Stimulated activated CD4-positive, alpha-beta T cell treated with anti-CD3 and anti-CD28 coated beads, Interleukin-1b, Interleukin-23, amount 100 ng/mL, for 48 hours (primary cell): ENCODE data around the gene IGFBP6.

Experiments used
- DNase-seq: peaks from one replicate; pipeline ENCODE4 v3.0.0-alpha.2; 2020

Gene IGFBP6

DNA sequence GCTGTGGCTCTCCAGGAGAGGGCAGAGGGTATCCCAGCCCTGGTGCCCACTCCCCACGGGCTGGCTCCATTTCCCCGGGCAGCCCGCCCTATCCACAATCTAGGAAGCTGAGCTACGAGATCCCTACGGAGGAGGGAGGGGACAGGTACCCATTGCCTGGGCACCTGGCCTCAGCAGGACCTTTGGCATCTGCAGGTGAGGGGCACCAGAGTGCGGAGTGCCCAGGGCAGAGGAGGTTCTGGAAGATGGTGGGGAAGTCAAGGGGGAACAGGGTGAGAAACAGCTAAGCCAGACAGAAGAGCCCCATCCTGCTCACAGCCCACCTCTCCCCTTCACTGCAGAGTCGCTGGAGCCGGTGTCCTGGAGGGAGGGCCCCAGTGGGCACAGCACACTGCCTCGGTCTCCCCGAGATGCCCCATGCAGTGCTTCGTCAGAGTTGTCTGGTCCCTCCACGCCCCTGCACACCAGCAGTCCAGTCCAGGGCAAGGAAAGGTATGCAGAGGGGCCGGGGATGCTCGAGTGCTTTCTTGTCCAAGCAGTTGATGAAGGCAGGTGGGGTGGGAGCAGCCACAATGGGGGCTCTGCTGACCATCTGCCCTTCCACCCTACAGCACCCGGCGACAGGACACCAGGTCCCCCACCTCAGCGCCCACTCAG lies 37.3 kb upstream of the IGFBP6 start:
- no peak for DNase-seq

DNA sequence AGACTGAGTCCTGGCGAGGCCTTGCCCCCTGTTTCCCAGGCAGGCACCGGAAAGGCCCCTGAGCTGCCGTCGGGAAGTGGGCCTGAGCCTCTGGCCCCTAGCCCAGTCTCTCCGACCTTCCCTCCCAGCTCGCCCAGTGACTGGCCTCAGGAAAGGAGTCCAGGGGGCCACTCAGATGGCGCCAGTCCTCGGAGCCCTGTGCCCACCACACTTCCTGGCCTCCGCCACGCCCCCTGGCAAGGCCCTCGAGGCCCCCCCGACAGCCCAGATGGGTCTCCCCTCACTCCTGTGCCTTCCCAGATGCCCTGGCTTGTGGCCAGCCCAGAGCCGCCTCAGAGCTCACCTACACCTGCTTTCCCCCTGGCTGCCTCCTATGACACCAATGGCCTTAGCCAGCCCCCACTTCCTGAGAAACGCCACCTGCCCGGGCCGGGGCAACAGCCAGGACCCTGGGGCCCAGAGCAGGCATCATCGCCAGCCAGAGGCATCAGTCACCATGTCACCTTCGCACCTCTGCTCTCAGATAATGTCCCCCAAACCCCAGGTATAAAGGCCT lies 36.7 kb upstream of the IGFBP6 start:
- DNase-seq: no peak

DNA sequence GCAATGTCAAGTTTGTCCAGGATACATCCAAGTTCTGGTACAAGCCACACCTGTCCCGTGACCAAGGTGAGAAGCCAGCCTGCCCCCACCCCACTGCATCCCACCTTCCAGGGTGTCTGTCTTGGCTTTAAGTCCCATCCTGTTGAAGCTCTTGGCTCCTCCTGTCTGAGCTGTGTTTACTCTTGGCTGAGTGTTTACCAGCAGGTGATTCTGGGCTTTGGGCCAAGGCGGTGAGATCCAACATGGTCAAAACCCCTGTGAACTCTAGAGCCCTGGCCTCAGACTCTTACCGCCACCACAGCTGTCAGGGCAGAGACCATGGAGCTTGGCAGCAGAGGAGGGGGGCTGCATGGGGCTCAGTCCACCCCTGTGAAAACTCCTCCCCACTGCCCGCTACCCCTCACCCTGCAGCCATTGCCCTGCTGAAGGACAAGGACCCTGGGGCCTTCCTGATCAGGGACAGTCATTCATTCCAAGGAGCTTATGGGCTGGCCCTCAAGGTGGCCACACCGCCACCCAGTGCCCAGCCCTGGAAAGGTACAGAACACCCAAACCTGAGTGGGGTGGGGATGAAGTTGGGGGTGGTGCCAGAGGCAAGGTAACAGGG lies 36.0 kb upstream of the IGFBP6 start:
- no peak for DNase-seq

DNA sequence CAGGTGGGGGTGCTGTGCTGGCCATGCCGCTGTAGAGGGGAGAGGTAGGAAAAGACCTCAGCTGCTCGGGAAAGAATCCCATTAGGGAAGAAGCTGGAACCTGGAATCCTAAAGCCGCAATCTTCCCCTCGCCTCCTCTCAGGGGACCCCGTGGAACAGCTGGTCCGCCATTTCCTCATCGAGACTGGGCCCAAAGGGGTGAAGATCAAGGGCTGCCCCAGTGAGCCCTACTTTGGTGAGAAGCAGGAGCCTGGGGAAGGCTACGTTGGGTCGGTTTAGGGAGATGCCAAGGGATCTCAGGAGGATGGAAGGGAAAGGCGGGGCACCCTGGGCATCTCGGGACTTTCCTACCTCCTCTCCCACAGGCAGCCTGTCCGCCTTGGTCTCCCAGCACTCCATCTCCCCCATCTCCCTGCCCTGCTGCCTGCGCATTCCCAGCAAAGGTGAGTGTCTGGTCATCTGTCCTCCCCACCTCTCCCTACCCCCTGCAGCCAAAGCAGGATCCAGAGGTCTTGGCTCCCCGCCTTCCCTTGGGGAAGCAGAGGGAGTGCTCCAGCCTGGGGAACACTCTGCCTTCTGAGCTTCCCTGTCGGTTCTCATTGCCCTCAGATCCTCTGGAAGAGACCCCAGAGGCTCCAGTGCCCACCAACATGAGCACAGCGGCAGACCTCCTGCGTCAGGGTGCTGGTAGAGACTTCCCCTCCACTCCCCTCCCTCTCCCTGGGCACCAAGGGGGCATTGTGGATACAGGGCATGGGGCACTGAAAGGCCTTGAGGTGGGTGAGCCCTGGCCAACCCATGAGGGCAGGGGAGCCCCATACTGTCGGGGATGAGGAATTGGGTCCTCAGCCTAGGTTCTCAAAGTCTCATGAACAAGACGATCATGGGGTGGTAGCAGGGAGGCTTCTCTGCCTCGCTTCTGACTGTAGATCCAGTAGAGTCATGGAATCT lies 35.2 kb upstream of the IGFBP6 start:
- DNase-seq: no peak

DNA sequence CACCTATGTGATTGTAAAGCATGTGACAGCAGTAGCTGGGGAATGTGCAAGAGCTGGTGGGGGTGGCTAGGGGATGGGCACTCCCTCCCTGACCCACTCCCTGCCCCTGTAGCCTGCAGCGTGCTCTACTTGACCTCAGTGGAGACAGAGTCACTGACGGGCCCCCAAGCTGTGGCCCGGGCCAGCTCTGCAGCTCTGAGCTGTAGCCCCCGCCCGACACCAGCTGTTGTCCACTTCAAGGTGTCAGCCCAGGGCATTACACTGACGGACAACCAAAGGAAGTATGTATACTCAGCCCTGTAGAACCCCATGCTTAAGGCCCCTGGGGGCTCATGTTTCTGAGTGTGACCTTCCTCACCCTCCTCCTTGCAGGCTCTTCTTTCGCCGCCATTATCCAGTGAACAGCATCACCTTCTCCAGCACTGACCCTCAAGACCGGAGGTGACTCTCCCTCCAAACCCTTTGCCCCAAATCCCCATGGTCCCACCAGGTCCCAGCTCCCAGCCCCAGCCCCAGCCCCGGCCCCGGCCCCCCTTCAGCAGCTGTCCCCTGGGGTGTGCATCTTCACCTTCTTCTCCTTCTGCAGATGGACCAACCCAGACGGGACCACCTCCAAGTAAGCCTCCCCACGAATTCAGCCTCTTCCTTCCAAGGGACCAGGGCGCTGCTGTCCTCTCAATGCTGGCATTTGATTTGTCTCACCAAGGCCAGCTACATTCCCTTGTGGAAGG lies 34.3 kb upstream of the IGFBP6 start:
- no peak for DNase-seq

DNA sequence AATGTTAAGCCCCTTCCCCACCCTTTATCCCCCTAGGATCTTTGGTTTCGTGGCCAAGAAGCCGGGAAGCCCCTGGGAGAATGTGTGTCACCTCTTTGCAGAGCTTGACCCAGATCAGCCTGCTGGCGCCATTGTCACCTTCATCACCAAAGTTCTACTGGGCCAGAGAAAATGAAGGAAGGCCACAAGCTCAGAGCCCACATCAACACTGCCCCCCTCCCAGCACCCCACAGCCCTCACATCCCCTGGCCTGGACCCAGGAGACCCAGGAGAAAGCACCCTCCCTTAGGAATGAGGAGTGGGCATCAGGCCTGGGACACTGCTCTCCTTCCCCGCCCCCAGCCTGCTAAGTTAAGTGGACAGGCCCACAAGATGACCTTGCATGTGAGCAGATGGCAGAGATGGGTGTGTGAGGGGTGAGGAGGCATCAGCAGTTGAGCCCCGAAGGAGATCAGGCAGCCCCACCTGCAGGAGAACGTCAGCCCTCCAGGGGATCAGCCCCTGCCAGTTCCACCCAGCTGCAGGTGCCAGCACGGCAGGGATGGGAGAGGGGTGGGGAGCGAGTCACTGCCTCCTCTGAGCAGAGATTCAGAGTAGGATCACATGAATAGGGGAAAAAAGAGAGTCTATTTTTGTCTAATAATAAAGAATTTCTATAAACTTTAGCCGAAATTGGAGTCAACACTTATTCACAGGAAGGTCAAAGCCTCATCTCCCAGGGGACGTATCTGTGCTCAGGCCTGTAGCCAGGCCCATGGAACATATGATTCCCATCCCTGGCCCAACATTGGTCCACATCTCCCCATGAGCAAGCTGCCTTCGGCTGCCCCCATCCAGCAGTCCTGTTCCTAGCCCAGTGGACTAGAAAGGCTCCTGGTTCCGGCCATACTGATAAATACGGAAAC lies 33.5 kb upstream of the IGFBP6 start:
- no peak for DNase-seq

DNA sequence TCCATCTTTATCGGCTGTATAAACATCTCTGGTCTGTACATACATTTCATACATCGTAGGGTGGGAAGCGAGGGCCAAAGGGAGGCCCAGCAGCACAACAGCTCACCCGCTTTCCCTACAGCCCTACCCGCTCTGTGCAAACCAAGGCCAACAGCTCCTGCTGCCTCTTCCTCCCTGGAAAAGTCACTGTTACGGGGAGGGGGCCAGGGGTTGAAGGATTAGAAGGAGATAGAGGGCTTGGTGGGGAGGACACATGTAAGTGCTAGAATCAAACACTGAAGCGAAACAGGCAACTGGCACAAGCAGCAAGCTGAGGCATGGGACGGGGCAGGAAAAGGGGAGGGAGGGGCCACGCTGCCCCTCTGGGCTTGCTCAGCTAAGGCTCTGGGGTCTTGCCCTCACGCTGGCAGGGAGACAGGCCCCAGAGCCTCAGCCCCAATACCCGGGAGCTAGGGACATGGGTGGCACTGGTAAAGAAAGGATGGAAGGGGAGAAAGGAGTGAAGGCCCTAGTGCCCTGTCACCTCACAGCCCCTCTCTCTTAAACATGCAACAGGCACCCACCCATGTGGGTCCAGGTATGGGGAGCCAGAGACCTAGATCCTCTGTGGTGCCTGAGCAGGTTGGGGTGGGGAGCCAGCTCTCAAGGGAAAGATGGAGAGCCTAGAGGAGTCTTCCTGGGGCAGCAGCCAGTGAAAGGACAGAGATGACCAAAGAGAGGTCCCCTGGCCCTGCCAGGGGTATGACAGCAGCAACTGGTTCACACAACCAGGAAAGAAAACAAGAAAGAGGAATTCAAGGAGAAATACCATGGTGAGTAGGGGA lies 32.6 kb upstream of the IGFBP6 start:
- no peak for DNase-seq

DNA sequence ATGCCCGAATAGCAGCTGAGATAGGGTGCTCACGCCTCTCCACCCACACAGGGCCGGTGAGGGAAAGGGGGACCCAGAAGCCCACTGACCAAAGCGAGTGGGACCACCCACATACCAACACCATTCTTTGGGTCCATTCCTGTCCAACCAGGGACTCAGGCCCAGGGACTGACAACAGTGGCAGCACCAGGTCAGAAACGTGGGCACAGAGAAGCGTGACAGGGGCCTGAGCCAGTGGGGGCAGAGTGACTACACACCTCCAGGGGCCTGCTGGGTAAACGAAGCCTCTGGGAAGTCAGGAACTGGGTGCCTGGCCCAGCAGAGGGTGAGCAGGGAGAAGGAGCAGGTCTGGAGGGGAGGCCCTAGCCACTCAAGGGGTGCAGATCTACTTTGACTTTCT lies 32.0 kb upstream of the IGFBP6 start:
- DNase-seq: no peak

DNA sequence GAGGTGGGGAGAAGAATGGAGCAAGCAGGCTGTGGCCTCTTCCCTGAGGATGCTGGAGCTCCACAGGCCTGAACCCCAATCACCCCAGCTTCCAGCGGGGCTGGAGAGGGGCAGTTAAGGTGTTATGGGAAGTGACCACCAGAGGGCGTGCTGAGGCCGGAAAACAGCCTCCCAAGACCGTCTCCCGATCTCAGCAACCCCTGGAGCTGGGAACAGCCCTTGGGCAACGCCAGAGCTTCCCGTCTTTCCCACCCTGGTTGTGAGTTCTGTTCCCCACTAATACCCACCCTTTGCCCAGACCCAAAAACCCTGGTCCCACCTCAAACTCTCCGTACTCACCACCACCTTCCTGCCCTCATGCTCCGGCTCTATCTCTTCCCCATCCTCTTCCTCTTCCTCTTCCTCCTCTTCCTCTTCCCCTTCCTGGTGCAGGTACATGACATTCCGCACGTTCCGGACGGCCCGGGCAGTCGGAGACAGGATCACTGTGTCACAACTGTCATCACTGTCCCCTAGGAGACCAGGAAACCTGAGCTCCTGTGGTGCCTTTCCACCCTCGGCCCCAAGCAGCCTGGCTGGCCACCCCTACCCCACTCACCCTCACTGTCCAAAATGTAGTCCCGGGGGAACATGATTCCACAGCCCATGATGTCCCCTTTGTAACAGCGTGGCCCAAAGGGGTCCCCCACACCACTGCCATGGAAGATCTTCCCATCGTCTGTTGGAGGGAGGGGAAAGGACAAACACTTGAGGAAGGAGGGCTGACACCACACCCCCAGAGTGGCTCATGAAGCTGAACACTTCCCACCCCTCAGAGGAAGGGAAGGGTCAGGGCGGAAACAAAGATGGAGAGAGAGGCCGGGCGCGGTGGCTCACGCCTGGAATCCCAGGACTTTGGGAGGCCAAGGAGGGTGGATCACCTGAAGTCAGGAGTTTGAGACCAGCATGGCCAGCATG lies 31.2 kb upstream of the IGFBP6 start:
- DNase-seq: peak; percentile 59

DNA sequence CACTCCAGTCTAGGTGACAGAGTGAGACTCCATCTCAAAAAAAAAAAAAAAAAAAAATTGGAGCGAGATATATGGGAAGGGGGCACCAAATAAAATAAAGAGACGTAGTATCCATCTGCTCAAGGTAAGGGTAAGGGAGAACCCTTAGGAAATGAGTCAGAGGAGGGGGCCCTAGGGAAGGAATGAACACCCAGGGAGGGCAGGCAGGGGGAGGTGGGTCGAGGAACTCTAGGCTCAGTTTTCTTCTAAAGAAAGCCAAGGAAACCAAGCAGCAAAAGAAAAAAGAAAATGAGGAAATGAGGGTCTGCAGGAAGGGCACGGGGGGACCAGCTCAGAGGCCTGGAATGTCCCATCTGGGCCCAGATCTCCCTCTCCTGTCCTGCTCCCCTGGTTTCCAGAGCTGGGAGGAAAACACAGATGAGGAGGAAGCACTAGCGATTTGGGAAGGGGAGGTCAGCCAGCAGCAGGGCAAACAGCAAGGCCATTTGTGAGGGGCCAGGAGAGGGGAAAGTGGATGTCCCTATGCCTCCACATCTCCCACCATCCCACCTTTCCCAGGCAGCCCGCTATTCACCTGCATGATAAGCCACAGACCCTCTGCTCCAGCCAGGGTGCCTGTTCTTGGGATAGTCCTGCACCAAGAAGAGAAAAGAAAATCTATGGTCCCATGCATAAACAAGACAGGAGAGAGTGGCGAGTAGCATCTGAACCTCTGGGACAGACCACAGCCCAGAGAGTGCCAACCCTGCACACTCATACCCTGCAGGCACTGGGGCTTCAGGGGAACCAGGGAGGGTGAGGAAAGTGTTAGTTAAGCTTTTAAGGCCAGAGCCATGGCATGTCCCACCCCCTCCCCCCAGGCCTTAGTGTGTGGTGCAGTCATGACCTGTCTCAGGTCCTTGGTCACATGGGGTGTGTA lies 30.1 kb upstream of the IGFBP6 start:
- DNase-seq: no peak

DNA sequence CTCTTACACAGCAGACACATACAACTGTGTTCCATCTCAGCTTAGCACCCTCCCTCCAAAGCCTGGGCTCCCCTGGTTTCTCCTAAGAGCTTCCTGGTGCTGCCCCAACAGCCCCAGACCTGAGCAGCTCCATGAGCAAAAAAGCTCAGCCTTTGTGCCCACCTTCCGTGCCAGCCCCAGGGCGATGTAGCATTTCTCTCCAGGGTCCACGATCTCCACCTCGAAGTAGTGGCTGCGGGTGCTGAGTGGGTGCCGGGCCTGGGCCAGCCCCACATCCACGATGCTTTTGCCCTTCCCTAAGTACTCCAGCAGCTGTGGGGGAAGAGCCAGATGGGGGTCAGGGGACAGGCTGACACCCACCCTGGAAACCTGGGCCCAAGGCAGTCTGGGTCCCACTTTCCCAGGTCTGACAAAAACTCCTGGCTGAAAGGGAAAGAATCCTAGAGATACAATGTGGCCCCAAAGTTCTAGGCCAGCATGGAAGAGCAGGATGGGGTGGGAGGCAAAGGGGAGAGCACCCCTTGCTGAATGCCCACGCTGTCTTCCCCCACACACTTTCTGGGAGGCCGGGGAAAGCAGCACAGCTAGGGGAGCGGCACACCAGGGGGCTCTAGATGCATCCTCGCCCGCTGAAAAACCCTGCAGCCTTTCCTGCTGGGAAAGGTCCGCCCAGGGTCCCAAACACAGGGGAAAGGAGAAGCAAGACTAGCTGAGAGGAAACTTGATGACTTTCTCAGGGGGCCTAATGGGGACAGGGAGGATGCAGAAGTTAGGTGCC lies 29.3 kb upstream of the IGFBP6 start:
- DNase-seq: no peak

DNA sequence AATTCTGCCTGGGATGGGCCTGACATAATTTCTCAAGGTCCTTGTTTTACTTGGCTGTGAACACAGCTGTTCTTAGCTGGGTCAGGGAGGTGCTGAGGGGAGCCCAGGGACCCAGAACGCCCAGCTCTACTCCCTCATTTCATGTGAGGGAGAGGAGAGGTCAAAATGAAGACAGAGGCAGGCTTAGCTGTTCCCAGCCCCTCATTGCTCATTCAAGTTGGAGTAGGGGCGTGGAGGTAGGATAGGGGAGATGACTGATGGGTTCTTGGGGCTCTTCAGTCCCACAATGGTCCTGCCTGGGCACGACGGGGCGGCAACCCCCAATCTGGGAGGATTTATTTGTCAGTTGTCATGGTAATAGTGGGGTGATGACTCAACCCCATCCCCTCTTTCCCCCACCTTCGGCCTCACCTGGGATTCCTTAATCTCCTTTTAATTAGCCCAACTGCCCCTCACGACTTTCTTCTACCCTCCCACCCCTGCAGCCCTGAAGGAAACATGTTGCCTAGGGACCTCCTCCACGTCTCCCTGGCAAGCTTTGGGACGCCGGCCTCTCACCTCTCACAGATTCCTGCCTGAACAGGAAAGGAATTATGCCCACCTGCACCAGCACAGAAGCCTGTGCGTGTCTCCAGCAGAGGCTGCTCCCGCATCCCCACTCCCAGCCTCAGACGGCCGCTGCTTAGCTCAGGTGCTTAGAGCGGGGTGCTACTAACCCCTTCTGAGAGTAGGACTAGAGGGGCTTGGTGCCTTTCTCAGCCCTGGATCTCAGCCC lies 28.5 kb upstream of the IGFBP6 start:
- no peak for DNase-seq

DNA sequence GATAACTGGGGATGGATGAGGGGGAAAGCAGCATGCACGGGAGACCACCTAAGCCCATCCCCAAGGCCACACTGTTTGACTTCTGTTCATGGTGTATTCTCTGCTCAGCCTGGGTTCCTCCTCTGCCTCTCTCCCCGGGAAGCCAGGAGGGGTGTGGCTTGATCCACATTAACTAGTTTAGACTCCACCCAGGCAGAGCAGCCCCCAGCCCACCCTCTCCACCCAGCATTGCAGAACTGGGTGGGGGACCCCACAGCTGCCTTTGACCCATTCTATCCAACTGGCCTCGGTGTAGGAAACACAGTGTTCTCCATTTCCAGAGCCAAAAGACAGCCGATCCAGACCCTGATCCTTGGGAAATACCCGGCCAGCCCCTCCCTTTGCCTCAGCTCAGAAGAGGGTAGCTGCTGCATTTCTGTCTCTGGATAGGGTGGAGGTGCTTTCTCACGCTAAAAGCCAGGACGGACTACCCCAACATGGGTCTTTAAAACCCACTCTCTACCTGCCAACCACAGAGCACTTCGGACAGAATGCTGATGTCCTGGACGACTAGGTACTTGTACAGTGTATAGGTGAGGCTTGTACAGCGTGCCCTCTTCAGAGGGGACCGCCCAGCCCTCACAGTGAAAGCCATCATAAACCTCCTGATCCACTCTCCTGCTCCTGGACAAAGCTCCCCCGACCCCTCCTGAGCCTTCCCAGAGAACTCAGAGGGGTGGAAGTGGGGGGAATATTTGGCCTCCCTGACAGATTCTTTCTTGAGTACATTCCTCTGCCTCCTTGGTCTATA lies 27.7 kb upstream of the IGFBP6 start:
- no peak for DNase-seq

DNA sequence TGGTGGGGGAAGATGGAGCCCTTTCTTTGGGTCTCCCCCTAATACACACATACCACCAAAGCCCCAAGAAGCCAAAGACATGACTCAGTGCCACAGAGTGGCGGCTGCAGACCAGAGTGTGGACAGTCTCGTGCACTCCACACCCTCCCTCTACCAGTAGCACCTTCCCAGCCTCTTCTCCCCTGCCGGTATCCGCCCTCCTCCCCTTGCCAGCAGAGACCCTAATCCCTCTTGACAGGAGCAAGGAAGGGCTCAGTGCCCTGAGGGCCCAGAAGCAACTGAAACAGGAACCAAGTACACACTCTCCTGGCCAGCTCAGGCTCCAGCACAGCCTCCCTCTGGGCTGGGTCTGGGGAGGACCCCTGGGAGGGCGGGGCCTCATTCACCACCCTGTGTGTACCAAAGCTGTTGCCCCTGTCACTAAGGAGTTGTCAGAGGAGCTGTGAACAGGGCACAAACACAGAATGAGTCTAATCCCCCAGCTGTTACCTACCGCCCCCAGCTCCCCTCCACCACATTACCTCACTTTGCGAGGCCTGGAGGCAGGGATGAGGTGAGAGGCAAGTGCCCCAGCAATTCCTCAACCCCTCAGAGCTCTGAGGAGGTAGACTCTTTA lies 26.5 kb upstream of the IGFBP6 start:
- no peak for DNase-seq
